ENCODE measurements around the gene ACOT13.
"Not testable (repeated sequence)": the region's sequence is repeated elsewhere in the genome, so short reads cannot be mapped to it uniquely, and the experiment has no call there.

Gene ACOT13

DNA sequence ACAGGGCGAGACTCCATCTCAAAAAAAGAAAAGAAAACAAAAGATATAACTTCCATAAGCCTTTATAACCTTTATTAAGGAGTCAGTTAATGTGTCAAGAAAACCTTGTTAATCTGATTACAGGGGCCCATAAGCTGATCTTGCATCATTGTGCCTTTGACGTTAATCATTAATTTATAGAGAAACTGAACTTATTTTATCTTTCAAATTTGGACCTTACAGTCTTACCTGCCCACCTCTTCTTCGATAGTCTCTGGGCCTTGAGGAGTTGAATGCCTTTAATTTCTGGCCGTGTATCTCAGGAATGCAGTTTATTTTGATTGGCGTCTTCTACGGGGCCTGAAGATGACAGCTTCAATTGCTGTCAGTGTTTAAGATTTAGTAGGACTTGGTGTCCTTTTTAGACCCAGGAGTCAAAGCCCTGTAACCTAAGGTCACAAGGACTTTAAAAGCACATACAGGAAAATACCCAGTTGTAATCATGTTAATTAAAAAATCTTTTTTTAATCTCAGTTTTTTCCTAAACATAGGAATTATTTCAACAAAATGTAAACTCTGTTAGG lies 5.8 kb downstream of the ACOT13 start:
- no peaks in the 10 kb centered on the region for H4K20me1 ChIP-seq (ENCODE audit: insufficient read depth, low read length)
- H3K27ac ChIP-seq (ENCODE audit: low read length), result no peak overlapping the region
- no peak overlapping the region for H3K4me2 ChIP-seq (ENCODE audit: low read length)
- H2AFZ ChIP-seq (ENCODE audit: low read depth, low read length), result no peak overlapping the region
- peaks cover 6% of the 10 kb centered on the region for H3K36me3 ChIP-seq (replicated peaks; ENCODE audit: low read depth, low read length)
- no peak overlapping the region for H3K9ac ChIP-seq (ENCODE audit: low read length)
- peaks cover under 1% of the 10 kb centered on the region; the same call in 1 of the 2 replicates for H3K4me1 ChIP-seq (ENCODE audit: low read length)
- peaks cover 1% of the 10 kb centered on the region; the same call in 1 of the 2 replicates for H3K79me2 ChIP-seq (ENCODE audit: low read length)
- H3K9me3 ChIP-seq (ENCODE audit: insufficient read depth, low read length), result no peaks in the 10 kb centered on the region; the same call in 1 of the 2 replicates
- no peak overlapping the region for H3K4me3 ChIP-seq (ENCODE audit: low read length)
- no peaks in the 10 kb centered on the region for H3K27me3 ChIP-seq (ENCODE audit: low read depth, low read length)
- TF ChIP-seq EZH2phosphoT487 (IDR thresholded peaks at IDR 0.05; ENCODE audit: low read depth), result no peak
- TF ChIP-seq, protein P1, sequence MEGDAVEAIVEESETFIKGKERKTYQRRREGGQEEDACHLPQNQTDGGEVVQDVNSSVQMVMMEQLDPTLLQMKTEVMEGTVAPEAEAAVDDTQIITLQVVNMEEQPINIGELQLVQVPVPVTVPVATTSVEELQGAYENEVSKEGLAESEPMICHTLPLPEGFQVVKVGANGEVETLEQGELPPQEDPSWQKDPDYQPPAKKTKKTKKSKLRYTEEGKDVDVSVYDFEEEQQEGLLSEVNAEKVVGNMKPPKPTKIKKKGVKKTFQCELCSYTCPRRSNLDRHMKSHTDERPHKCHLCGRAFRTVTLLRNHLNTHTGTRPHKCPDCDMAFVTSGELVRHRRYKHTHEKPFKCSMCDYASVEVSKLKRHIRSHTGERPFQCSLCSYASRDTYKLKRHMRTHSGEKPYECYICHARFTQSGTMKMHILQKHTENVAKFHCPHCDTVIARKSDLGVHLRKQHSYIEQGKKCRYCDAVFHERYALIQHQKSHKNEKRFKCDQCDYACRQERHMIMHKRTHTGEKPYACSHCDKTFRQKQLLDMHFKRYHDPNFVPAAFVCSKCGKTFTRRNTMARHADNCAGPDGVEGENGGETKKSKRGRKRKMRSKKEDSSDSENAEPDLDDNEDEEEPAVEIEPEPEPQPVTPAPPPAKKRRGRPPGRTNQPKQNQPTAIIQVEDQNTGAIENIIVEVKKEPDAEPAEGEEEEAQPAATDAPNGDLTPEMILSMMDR (IDR thresholded peaks at IDR 0.05; ENCODE audit: low read depth, low read length), result no peak

DNA sequence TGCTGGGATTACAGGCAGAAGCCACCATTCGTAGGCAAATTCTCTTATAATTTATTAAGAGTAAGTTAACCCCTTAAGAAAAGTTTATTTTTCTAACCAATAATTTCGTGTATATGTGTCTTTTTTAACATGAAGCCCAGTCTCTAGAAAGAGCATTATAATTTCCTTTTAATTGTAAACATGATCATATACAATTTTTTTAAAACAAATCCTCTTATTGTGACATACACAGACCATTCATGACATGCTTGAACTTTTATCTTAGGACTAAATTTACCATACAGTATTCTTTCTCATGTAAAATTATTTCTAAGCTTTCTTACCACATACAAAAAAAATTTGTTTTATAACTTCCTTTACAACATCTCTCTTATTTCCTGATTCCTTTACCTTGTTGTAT lies 6.7 kb downstream of the ACOT13 start:
- H3K4me3 ChIP-seq (ENCODE audit: low read length), result no peak overlapping the region
- H3K9ac ChIP-seq (ENCODE audit: low read length), result no peak overlapping the region
- H3K36me3 ChIP-seq (replicated peaks; ENCODE audit: low read depth, low read length), result peaks cover 3% of the 10 kb centered on the region
- no peaks in the 10 kb centered on the region for H3K79me2 ChIP-seq (ENCODE audit: low read length)
- no peaks in the 10 kb centered on the region for H3K27me3 ChIP-seq (ENCODE audit: low read depth, low read length)
- no peak for TF ChIP-seq EZH2phosphoT487 (IDR thresholded peaks at IDR 0.05; ENCODE audit: low read depth)
- TF ChIP-seq, protein P1 (IDR thresholded peaks at IDR 0.05; ENCODE audit: low read depth, low read length), result no peak
- H3K27ac ChIP-seq (ENCODE audit: low read length), result no peak overlapping the region
- H3K9me3 ChIP-seq (ENCODE audit: insufficient read depth, low read length), result no peaks in the 10 kb centered on the region; the same call in 1 of the 2 replicates
- H2AFZ ChIP-seq (ENCODE audit: low read depth, low read length), result no peak overlapping the region
- no peaks in the 10 kb centered on the region for H4K20me1 ChIP-seq (ENCODE audit: insufficient read depth, low read length)
- no peak overlapping the region for H3K4me2 ChIP-seq (ENCODE audit: low read length)
- H3K4me1 ChIP-seq (ENCODE audit: low read length), result no peaks in the 10 kb centered on the region

DNA sequence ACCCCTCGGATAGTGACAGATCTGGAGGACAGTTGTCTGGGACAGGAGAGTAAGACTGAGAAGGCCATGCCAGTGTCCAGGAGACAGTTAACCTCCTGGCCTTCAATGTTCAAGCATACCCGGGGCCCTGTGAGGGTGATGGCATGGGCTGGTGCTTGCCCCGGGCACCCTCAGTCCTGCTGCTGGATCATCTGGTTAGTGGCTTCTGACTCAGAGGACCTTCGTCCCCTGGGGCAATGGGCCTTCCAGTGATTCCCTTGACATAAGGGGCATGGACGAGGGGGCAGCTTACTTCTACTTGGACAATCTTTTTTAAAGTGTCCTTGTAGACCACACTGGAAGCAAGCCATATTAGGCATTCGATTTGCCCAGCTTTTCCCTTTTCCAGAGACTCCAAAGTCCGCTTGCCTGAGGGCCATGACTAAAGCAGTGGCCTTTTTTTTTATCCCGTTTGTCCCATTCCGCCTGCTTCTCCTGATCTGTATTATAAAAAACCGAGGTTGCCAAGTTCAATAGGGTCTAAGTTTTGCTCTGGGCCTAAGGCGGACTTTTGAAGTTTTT lies 12.0 kb downstream of the ACOT13 start:
- not testable (repeated sequence) for H3K36me3 ChIP-seq (replicated peaks; ENCODE audit: low read depth, low read length); H3K9ac ChIP-seq (ENCODE audit: low read length); H3K27ac ChIP-seq (ENCODE audit: low read length)

DNA sequence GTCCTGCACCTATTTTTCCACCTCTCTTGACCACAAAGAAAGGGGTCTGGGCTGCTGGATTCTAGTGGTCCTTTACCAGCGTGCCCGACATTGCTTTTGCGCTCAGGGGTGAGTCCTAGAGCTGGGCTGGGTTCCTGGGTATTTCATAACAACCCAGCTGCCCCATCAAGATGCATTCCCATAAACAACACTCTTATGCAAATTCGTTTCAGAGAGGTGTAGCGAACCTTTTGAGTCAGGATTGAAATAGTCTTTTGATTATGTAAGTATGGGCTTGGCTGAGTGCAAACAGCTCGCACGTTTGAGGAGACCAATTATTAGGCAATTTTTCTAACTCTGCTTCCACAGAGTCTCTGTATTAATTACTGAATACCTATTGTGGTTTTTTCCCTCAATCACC lies 13.7 kb downstream of the ACOT13 start:
- H3K4me1 ChIP-seq (ENCODE audit: low read length), result no peaks in the 10 kb centered on the region

More for the DNA sequence above, 12.0 kb downstream of the ACOT13 start:
- H3K79me2 ChIP-seq (ENCODE audit: low read length); H3K4me1 ChIP-seq (ENCODE audit: low read length); H4K20me1 ChIP-seq (ENCODE audit: insufficient read depth, low read length); H2AFZ ChIP-seq (ENCODE audit: low read depth, low read length); H3K27me3 ChIP-seq (ENCODE audit: low read depth, low read length); H3K9me3 ChIP-seq (ENCODE audit: insufficient read depth, low read length); H3K4me3 ChIP-seq (ENCODE audit: low read length); H3K4me2 ChIP-seq (ENCODE audit: low read length): not testable (repeated sequence)

More for the DNA sequence above, 13.7 kb downstream of the ACOT13 start:
- Histone ChIP-seq H3K4me2 (ENCODE audit: low read length) (no peak overlapping the region), H3K9me3 (ENCODE audit: insufficient read depth, low read length) (no peaks in the 10 kb centered on the region), H4K20me1 (ENCODE audit: insufficient read depth, low read length) (no peaks in the 10 kb centered on the region), H3K27ac (ENCODE audit: low read length) (no peak overlapping the region), H2AFZ (ENCODE audit: low read depth, low read length) (no peak overlapping the region), H3K36me3 (replicated peaks; ENCODE audit: low read depth, low read length) (no peaks in the 10 kb centered on the region), H3K4me3 (ENCODE audit: low read length) (no peak overlapping the region), H3K9ac (ENCODE audit: low read length) (no peak overlapping the region), H3K27me3 (ENCODE audit: low read depth, low read length) (no peaks in the 10 kb centered on the region), H3K79me2 (ENCODE audit: low read length) (no peaks in the 10 kb centered on the region)
- TF ChIP-seq EZH2phosphoT487 (IDR thresholded peaks at IDR 0.05; ENCODE audit: low read depth), result no peak
- TF ChIP-seq, protein P1 (IDR thresholded peaks at IDR 0.05; ENCODE audit: low read depth, low read length), result no peak
